Neural crest cell (in vitro differentiated cells): Measurements from ENCODE around the gene SUPT20H. TPM values are rescaled to one million over a fixed set of nuclear protein-coding genes. Genes with fewer than 3 reads are reported as not detected.

ENCODE experiments used
- DNase-seq: peaks from one replicate; pipeline ENCODE4 v3.0.0; 2021; ENCODE audit warnings: low read depth, mixed read lengths, low spot score
- H3K27ac Mint-ChIP-seq: one replicate; pipeline ENCODE4 v1.8.0; 2021; ENCODE audit warnings: mild to moderate bottlenecking, mixed read lengths; ENCODE audit not compliant: unreplicated experiment
- H3K27me3 Mint-ChIP-seq: 2 replicates; pipeline ENCODE4 v1.8.0; 2021; ENCODE audit warnings: low read depth, mild to moderate bottlenecking, mixed read lengths
- H3K36me3 Mint-ChIP-seq: 2 replicates; pipeline ENCODE4 v1.8.0; 2021; ENCODE audit warnings: low read depth, mild to moderate bottlenecking, mixed read lengths
- H3K4me1 Mint-ChIP-seq: 2 replicates; pipeline ENCODE4 v1.8.0; 2021; ENCODE audit warnings: mixed read lengths
- H3K4me3 Mint-ChIP-seq: one replicate; pipeline ENCODE4 v1.8.0; 2021; ENCODE audit warnings: mild to moderate bottlenecking, mixed read lengths
- H3K9me3 Mint-ChIP-seq: 2 replicates; pipeline ENCODE4 v1.8.0; 2021; ENCODE audit warnings: mixed read lengths
- CTCF ChIP-seq: fragments of 200-600 bp; sonication (generic); conservative IDR thresholded peaks from 2 replicates; pipeline ENCODE4 v1.5.0; 2021; ENCODE audit warnings: antibody characterized with exemption, mild to moderate bottlenecking
- total RNA-seq: library from RNA; stranded (reverse); gene quantifications from 2 replicates; pipeline ENCODE4 v1.2.1, GENCODE V29; 2021

The SUPT20H gene
- total RNA-seq, 1 donor from 2014 or later, result 86.5 TPM

DNA sequence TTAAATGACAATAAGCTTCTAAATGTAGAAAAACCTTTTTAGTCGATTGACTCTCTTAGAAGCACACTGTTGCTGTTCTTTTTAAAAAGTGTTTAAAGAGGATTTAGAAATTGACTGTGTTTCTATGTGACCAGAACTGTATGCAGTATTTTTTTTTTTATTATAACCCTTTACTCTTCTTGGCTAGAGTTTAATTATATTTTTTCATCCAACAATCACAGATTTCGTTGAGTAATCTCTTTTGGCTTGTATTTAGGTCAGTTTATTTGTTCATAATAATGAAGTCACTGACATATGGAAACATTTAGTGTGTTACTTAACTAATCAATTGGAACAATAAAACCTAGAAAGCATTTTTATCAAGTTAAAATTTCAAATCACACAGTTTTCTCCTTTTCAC is 26.1 kb upstream of the SUPT20H start:
- Mint-ChIP-seq H3K27me3 (no peaks in the 10 kb centered on the region), H3K36me3 (no peaks in the 10 kb centered on the region), H3K9me3 (no peaks in the 10 kb centered on the region), H3K4me1 (no peaks in the 10 kb centered on the region), H3K27ac (no peak overlapping the region), H3K4me3 (no peak overlapping the region)
- no peak for TF ChIP-seq CTCF
- DNase-seq, result no peak

GRCh38 chr13:37076818-37077217 is 17.3 kb upstream of the SUPT20H start:
- no peaks in the 10 kb centered on the region for H3K27me3 Mint-ChIP-seq
- no peak for TF ChIP-seq CTCF
- no peaks in the 10 kb centered on the region for H3K36me3 Mint-ChIP-seq
- no peak overlapping the region for H3K4me3 Mint-ChIP-seq
- no peak overlapping the region for H3K27ac Mint-ChIP-seq
- no peak for DNase-seq
- H3K9me3 Mint-ChIP-seq, result no peaks in the 10 kb centered on the region
- H3K4me1 Mint-ChIP-seq, result peaks cover 3% of the 10 kb centered on the region

- no peak for DNase-seq
- Mint-ChIP-seq H3K27ac (no peak overlapping the region), H3K4me1 (peaks cover 3% of the 10 kb centered on the region), H3K36me3 (no peaks in the 10 kb centered on the region), H3K27me3 (no peaks in the 10 kb centered on the region), H3K4me3 (no peak overlapping the region), H3K9me3 (no peaks in the 10 kb centered on the region)
- TF ChIP-seq CTCF, result no peak
Observed at GRCh38 chr13:37075164-37075563, 15.7 kb upstream of the SUPT20H start.

DNA sequence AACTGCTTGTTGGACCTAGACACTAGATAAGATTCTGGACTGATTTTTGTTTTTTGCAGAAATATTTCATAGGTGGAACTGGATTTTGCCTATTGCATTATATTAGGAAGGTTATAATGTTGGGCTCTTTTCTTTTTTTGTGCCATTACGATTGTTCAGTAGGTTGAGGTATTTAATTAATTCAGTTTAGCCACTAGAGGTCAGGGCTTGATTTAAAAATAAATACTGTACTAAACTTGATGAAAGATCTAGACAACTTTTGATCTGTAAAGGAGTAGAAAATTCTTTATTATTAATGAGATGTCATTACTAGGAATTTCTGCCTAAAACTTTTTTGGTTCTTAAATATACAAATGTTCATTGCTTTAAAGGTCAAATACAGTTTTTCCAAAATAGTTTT is 15.2 kb upstream of the SUPT20H start:
- Mint-ChIP-seq H3K27ac (no peak overlapping the region), H3K4me1 (peaks cover 3% of the 10 kb centered on the region), H3K27me3 (no peaks in the 10 kb centered on the region), H3K4me3 (no peak overlapping the region), H3K36me3 (no peaks in the 10 kb centered on the region), H3K9me3 (no peaks in the 10 kb centered on the region)
- peak; percentile 63 for TF ChIP-seq CTCF
- DNase-seq, result no peak

DNA sequence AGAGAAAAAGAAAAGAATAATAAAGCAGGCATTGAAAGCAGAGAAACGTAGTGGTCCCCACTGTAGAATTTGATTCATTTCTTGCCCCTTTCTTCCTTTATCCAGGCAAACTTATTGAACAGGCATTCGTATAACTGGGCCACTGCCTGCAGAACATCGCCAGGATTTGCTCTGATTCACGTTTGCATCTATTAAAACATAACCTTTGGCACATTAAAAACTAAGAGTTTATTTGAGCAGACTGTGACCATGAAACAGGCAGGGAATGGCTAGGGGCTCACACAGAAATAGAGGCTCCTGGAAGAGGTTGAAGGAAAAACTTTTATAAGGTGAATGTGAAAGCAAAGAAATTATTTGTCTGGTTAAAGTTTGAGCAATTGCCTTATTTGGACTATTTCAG is 12.5 kb upstream of the SUPT20H start:
- Mint-ChIP-seq H3K9me3 (no peaks in the 10 kb centered on the region), H3K27me3 (no peaks in the 10 kb centered on the region), H3K27ac (no peak overlapping the region), H3K36me3 (no peaks in the 10 kb centered on the region), H3K4me3 (no peak overlapping the region), H3K4me1 (peaks cover 3% of the 10 kb centered on the region)
- no peak for TF ChIP-seq CTCF
- no peak for DNase-seq

GRCh38 chr13:37070956-37071355 is 11.5 kb upstream of the SUPT20H start:
- Mint-ChIP-seq H3K9me3 (no peaks in the 10 kb centered on the region), H3K27ac (no peak overlapping the region), H3K27me3 (no peaks in the 10 kb centered on the region), H3K4me1 (peaks cover 3% of the 10 kb centered on the region), H3K36me3 (no peaks in the 10 kb centered on the region), H3K4me3 (no peak overlapping the region)
- no peak for DNase-seq
- TF ChIP-seq CTCF, result no peak
